PC-9 (cell line): ENCODE measurements around the gene HNRNPA0.

Source experiments
- EZH2 ChIP-seq: fragments of 200-600 bp; sonication (generic); IDR thresholded peaks from 2 replicates; pipeline ENCODE4 v1.8.0; 2017; ENCODE audit warnings: antibody characterized with exemption, low read depth
- TF ChIP-seq, protein P1 (sequence below): fragments of 200-600 bp; sonication (generic); conservative IDR thresholded peaks from 2 replicates; pipeline ENCODE4 v1.6.1; 2017; ENCODE audit warnings: mixed run types, antibody characterized with exemption, mild to moderate bottlenecking, moderate library complexity

GRCh38 chr5:137778772-137779564, 24.8 kb upstream of the HNRNPA0 start:
- TF ChIP-seq, protein P1, sequence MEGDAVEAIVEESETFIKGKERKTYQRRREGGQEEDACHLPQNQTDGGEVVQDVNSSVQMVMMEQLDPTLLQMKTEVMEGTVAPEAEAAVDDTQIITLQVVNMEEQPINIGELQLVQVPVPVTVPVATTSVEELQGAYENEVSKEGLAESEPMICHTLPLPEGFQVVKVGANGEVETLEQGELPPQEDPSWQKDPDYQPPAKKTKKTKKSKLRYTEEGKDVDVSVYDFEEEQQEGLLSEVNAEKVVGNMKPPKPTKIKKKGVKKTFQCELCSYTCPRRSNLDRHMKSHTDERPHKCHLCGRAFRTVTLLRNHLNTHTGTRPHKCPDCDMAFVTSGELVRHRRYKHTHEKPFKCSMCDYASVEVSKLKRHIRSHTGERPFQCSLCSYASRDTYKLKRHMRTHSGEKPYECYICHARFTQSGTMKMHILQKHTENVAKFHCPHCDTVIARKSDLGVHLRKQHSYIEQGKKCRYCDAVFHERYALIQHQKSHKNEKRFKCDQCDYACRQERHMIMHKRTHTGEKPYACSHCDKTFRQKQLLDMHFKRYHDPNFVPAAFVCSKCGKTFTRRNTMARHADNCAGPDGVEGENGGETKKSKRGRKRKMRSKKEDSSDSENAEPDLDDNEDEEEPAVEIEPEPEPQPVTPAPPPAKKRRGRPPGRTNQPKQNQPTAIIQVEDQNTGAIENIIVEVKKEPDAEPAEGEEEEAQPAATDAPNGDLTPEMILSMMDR: peak; percentile 89
- TF ChIP-seq EZH2: no peak
